HG03175 (cell line): ENCODE measurements around the gene MCM3AP.
A peak's percentile ranks its signal among the peaks of the same experiment; 100 is the strongest.

ENCODE experiments used
- ATAC-seq: cut with Tn5 transposase; IDR thresholded peaks from one replicate; pipeline ENCODE4 v1.9.1; 2021; ENCODE audit warnings: mild to moderate bottlenecking, moderate library complexity; ENCODE audit not compliant: unreplicated experiment

The MCM3AP gene

GRCh38 chr21:46285206-46285661, at the start of gene MCM3AP:
MCM3AP (minus strand) TSS chr21:46285611; CDS start chr21:46285286, 325 bp downstream.
- ATAC-seq: no peak

DNA sequence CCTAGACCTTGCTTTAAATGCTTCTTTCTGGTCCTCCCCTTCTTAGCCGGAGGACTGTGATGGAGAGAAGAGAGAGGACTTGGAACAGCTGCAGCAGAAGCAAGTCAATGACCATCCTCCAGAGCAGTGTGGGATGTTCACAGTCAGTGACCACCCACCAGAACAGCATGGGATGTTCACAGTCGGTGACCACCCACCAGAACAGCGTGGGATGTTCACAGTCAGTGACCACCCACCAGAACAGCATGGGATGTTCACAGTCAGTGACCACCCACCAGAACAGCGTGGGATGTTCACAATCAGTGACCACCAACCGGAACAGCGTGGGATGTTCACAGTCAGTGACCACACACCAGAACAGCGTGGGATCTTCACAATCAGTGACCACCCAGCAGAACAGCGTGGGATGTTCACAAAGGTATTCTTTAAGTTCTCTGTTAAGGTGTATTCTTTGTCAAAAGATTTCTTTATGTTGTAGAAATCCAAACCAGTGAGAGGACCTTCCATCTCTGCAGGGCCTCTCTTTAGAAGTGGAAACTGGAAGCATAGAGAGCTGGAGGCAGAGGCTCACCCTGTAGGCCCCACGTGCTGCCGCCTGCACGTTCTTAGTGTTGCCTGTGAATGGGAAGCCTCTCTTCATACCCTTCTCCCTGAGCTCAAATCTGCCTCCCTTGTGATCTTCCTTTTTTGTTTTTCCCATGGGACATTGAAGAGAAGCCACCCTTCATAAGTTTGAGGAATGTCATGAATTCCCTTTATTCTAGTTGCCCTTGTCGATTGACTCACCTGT, 49.1 kb upstream of the MCM3AP start:
- ATAC-seq: no peak

- ATAC-seq: no peak
Measured at GRCh38 chr21:46329796-46330195, 44.4 kb upstream of the MCM3AP start.

DNA sequence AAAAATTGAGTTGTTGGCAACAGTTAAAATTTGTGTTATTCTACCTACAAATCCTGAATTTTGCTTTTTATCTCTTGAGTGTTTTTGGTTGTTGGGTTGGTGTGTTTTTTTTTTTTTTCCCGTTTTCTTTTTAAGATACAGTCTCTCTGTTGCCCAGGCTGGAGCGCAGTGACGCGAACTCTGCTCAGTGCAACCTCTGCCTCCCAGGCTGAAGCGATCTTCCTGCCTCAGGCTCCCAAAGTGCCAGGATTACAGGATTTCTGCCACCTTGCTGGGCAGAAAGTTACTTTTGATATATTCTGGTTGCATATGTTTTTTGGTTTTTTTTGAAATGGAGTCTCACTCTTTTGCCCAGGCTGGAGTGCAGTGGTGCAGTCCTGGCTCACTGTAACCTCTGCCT, 42.7 kb upstream of the MCM3AP start:
- no peak for ATAC-seq

GRCh38 chr21:46327711-46328110, 42.3 kb upstream of the MCM3AP start:
- no peak for ATAC-seq

DNA sequence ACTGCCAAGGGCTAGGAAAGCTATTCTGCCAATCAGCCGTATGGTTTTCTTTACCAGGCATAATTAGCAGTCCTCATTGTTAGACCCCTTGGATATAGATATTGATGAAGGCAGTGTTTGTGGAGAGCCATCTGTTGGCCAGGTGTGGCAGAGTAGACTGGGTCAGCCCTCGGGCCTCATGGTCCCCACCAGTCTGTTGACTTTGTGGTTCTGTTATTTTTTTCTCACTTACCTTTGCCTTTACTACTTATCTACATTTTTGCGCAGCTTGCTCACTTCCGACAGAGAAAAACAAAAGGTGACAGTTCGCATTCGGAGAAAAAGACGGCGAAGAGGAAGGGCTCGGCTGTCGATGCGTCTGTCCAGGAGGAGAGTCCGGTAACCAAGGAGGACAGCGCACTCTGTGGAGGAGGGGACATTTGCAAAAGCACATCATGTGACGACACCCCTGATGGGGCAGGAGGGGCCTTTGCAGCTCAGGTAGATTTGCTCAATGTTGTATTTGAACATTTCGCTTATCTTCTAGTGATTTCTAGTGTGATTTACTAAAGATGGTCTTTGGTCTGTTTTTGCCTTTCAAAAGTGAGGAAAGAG, 40.8 kb upstream of the MCM3AP start:
- ATAC-seq: no peak

DNA sequence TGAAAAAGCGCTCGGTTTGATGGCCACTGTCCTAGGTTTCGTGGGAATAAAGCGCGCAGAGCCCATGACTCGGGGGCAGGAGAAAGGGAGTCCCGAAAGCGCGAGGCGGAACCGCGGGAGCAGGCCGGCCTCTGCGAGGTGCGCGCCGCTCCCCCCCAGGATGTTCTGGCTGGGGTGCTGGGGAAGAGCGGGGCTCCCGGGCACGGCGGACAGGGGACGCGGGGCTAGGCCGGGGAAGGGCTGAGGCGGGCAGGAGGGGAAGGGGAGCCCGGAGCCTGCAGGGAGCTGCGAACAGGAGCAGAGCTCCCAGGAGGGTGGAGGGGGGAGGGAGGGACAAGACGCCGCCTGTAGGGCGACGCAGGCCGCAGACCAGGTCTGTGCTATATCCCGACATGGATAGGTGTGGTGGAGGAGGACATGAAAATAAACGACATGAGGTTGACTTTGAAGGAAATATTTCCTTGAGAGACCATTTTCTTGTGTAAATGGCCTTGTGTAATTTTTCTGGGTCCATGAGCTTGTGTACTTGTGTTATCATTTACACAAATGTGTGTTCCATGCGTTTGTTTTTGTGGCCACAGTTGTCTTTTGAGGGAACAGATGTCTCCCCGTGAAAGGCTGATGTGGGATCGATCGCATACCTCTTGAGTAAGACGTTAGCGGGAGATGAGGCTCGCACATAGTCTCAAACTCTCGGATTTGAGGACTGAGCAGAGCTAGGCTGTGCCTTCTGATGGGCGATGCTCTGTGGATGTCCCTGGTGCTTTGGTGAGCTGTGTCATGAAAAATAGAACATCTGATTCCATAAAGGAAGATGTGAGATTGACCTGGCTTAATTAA, 39.9 kb upstream of the MCM3AP start:
- no peak for ATAC-seq

DNA sequence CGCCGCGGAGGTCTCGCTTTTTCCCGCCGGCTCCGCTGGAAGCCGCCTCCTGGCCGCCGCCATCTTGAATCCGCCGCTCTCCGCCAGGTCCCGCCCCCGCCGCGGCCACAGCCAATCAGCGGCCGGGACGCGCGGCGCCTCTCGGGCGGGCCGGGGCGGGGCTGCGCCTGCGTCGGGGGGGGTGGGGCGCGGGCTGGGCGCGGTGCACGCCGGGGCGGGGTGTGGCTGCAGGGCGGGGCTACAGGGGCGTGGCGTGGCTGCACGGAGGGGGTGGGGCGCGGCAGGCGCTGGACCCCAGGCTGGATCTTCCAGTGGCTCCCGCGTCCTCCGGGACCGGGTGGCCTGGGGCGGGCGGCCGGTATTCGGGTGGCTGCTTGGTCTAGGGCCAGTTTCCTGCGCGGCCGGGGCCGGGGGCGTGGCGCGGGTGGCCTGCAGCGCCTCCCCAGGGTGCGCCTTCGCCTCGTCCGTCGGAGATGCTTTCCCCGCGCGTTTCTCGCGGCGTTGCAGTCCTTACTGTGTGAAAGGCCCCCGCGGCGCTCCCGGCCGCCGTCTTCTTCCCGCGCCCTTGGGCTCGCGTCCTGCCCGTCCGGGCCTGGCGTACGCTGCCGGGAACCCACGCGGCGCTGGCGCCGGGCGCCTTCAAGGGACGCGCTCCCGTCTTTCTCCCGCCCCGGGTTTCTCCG, 39.1 kb upstream of the MCM3AP start:
- peak; percentile 64 for ATAC-seq

DNA sequence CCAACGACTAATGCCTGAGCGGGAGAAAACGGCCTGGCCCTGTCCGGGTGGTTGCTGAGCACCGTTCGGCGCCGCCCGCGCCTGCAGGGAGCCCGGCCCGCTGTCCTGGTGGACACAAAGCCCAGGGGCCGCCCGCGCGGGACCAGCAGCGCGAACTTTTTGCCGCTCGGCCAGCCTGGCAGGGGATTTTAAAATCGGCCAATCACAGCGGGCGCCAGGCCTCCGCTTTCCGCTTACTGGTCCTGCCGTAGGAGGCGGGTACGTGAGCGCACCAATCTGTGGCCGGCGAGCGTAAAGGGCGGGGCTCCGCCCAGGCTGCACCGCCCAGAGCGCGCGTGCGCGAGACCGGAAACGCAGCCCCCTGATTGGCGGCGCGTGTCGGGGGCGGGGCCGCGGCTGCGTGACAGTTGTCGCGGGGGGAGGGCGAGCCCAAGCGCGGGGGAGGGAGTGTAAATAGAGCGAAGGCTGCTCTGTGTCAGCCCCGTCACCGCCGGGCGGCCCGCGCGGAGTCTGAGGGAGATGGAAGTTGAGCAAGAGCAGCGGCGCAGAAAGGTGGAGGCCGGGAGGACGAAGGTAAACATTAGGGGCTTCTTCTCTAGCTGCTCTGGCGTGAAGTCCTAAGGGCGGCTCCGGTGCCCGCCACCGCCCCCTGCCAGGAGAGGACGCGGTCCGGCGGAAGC, 38.4 kb upstream of the MCM3AP start, which contains the start of the genes C21orf58 and PCNT:
C21orf58 (minus strand) TSS at position 161 of the 680 bp plus-strand sequence. CDS start 1,132 bp downstream, outside the sequence.
PCNT (plus strand) TSS at position 447 of the 680 bp plus-strand sequence; CDS start at position 520, 73 bp downstream.
- ATAC-seq: peak; percentile 82

GRCh38 chr21:46323227-46323709, 37.9 kb upstream of the MCM3AP start:
- peak; percentile 4 for ATAC-seq

DNA sequence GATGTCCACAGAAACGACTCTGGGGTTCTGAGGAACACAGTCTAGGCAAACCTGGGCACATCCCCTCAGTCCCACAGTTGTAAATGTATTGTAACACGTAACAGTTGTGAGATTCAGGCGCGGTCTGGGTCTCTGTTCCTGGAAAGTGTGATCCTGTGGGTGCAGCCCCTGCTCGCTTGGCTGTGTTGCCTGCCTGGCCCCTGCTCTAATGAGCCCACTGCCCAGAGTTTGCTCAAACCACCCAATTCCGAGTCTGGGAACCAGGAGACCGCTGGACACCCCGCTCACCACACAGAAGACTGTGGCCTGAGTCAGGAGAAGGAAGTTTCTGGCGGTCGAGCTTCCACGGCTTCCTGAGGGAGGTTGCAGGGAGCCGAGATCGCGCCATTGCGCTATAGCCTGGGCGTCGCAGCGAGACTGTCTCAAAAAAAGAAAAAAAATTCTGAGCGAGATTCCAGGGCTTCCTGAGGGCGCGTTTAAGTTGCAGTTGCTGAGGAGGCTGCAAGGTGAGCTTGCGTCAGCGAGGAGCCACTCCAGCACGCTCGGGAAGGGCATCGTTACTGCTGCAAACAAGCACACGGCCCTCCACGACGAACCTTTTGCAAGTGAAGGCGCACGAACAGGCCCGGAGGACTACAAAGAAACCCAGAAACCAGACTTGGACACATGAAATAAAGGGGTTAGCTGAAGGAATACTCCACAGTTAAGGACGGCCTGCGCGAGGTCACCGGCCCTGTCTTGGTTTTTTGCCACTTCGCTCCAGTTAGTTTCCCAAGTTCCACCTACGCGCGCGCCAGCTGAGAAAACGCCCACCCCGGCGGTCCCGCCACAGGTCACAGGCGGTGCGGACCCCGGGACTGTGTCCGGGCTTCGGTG, 37.2 kb upstream of the MCM3AP start:
- ATAC-seq: no peak

DNA sequence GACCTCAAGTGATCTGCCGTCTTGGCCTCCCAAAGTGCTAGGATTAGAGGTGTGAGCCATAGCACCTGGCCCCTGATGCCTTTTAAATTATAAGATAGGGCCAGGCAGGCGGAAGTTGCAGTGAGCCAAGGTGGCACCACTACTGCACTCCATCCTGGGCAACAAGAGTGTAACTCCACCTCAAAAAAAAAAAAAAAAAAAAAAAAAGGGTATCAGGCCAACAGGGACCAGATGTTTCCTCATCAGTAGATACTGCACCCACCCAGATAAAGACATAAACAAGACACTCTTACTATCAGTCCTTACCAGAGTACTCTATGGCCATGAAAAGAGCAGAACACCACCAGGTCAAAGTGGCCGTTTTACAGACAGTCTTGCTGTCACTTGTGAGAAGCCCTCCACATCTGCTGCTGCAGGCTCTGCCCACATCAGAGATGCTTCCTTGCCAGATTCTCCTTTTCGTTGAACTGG, 35.0 kb upstream of the MCM3AP start:
- ATAC-seq: no peak

DNA sequence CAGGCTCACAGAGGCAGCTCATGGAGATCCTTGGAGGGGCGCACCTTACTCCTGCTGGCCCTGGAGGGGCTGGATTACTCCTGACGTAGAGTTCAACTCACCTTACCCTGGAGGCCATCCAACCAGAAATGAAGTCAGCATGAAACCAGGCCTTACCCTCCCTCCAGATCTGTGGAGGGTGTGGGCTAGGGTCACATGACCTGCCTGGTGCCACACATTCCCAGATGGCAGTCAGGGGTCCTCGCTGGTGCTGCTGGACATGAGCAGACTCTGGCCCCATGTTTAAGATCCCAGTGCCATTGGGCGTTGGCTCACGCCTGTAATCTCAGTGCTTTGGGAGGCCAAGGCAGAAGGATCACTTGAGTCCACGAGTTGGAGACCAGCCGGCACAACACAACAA, 33.8 kb upstream of the MCM3AP start:
- no peak for ATAC-seq

DNA sequence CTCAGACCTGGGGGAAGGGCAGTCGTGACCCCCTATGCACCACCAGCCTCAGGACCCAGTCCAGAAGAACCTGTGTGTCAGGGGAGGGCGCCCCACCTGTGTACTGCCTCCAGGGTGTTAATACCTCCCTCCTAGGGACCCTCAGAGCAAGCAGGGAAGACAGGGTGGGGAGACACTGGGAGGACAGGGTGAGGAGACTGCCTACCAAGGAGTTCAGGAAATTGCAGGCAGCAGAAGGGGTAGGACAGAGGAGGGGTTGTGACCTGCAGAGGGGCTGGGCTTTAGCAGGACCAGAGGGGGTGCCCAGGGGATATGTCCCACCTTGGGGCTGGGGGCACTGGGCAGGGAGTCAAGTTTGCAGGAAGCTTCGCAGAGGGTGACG, 33.0 kb upstream of the MCM3AP start:
- ATAC-seq: no peak

GRCh38 chr21:46317710-46318463, 32.5 kb upstream of the MCM3AP start:
- ATAC-seq: no peak

DNA sequence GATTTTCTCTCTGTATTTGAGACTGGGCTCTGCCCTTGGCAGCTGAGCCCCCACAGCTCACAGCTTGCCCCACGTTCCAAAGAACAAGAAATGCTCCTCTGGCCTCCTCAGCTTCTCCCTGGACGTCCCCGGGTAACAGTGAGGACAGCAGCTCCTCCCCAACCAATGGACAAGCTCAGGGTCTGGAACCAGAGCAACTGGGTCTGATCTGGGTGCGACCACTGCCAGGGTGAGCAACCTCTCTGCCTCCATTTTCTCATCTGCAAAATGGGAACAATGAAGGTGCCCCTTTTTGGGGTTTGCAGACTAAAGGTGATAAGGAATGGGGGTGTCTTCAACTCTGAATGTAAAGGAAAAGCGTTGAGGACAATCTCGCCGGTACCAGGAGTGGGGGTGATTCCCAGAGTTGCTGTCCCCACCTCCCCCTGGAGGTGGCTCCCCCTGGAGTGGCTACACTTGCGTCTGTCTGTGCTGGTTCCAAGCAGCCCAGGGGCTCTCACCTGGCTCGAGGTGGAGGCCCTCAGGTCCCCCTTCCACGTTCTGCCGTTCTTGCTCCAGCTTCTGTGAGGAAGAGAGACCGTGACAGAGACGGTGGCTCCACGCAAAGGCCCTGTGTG, 31.4 kb upstream of the MCM3AP start:
- no peak for ATAC-seq

GRCh38 chr21:46314441-46315020, 29.1 kb upstream of the MCM3AP start:
- ATAC-seq: no peak
